Measurements from ENCODE around the gene TRMT10A.

DNA sequence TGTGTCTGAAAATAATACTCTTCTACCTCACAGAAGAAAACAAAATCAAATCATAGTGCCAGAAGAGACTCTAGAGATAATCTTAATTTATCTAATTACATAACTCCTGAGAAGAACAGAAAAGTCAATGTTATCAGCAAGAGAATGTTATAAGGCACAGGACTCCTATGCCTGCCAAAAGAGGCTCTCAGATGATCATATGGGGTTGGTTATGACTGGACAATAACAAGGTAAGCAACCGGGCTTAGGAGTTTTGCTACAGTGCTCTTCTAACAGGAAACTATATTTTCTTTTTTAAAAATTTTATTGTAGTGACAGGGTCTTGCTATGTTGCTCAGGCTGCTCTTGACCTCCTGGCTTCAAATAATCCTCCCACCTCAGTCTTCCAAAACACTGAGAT is 56.5 kb downstream of the TRMT10A start:
- no peak for TF ChIP-seq POLR2AphosphoS5 (IDR thresholded peaks at IDR 0.05)
- TF ChIP-seq, protein P1, sequence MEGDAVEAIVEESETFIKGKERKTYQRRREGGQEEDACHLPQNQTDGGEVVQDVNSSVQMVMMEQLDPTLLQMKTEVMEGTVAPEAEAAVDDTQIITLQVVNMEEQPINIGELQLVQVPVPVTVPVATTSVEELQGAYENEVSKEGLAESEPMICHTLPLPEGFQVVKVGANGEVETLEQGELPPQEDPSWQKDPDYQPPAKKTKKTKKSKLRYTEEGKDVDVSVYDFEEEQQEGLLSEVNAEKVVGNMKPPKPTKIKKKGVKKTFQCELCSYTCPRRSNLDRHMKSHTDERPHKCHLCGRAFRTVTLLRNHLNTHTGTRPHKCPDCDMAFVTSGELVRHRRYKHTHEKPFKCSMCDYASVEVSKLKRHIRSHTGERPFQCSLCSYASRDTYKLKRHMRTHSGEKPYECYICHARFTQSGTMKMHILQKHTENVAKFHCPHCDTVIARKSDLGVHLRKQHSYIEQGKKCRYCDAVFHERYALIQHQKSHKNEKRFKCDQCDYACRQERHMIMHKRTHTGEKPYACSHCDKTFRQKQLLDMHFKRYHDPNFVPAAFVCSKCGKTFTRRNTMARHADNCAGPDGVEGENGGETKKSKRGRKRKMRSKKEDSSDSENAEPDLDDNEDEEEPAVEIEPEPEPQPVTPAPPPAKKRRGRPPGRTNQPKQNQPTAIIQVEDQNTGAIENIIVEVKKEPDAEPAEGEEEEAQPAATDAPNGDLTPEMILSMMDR (IDR thresholded peaks at IDR 0.05): no peak

Data from sigmoid colon (tissue), 4 donors.